Esophagus squamous epithelium (tissue), 5 donors: ENCODE measurements around the gene FOSL2. TPM values are rescaled to one million over a fixed set of nuclear protein-coding genes. Genes with fewer than 3 reads are reported as not detected.

Source experiments
- DNase-seq: peaks from one replicate; lab custom pipeline; 2025; lab: John Stamatoyannopoulos, UW
- H3K27ac ChIP-seq, 4 donors: fragments of 200-600 bp; sonication (generic); one replicate each; pipeline ENCODE4 v1.5.1; 2016 to 2019; ENCODE audit warnings: mild to moderate bottlenecking in 1 of 4
- H3K27me3 ChIP-seq, 4 donors: fragments of 200-600 bp; sonication (generic); 1 replicate in 3 of 4; 2 replicates in 1 of 4; pipeline versions ENCODE4 v1.5.1 to v1.6.0; 2017 to 2021; ENCODE audit warnings: antibody characterized with exemption in 1 of 4
- H3K36me3 ChIP-seq, 3 donors: fragments of 200-600 bp; sonication (generic); one replicate each; pipeline ENCODE4 v1.5.1; 2016 to 2019
- H3K4me1 ChIP-seq, 3 donors: fragments of 200-600 bp; sonication (generic); one replicate each; pipeline ENCODE4 v1.5.1; 2017 to 2019
- H3K4me3 ChIP-seq, 4 donors: fragments of 200-600 bp; sonication (generic); 1 replicate in 3 of 4; 2 replicates in 1 of 4; pipeline ENCODE4 v1.5.1; 2016 to 2019; ENCODE audit warnings: mild to moderate bottlenecking in 2 of 4, moderate library complexity in 1 of 4
- H3K9me3 ChIP-seq, 3 donors: fragments of 200-600 bp; sonication (generic); one replicate each; pipeline ENCODE4 v1.5.1; 2016 to 2019
- POLR2A ChIP-seq, 4 donors: fragments of 450-650 bp; IDR thresholded peaks; one replicate each; pipeline ENCODE4 v1.6.1; 2017; ENCODE audit warnings: antibody characterized with exemption in 4 of 4, mild to moderate bottlenecking in 4 of 4, moderate library complexity in 3 of 4
- WGBS, 2 donors: methylation state at CpG; one replicate each; pipeline ENCODE4 v1.1.5; 2018; 5-methylcytosine and 5-hydroxymethylcytosine counted together
- intact Hi-C: fragments of 100-400 bp; cut with DNase I; formaldehyde crosslinking; loops from one replicate; pipeline ENCODE4 v1.15.0; 2022
- total RNA-seq, 4 donors: library from RNA; depleted of rRNA; stranded (reverse); fragments of >200 nt; gene quantifications; one replicate each; pipeline ENCODE4 v1.1.0, GENCODE V29; 2016
- TF ChIP-seq, protein P1 (sequence below), 6 experiments: fragments of 450-650 bp in 4 of 6; fragments of 200-600 bp in 2 of 6; sonication (generic) in 2 of 6; IDR thresholded peaks; one replicate each; pipeline ENCODE4 v1.5.1; 2016 to 2019; ENCODE audit warnings: antibody characterized with exemption in 6 of 6, mild to moderate bottlenecking in 4 of 6, moderate library complexity in 4 of 6
- donor health status: DM: yes; HTN: yes; CAD: no.

FOSL2 gene
- total RNA-seq, 4 donors from 2014 or later = 100 to 234 (median 144) TPM

GRCh38 chr2:28431741-28432140, 39.1 kb downstream of the FOSL2 start:
- intact Hi-C loops = no loop called here
- 80 to 82% methylated on average over 2 to 3 of the region's 4 CpGs for WGBS, 2 donors
- Histone ChIP-seq H3K27ac (no peak overlapping the region), H3K36me3 (no peaks in the 10 kb centered on the region), H3K9me3 (peaks cover 0 to 9% (median 0%) of the 10 kb centered on the region in 3 donors), H3K4me1 (peaks cover 13 to 31% (median 19%) of the 10 kb centered on the region in 3 donors), H3K27me3 (no peaks in the 10 kb centered on the region), H3K4me3 (no peak overlapping the region)
- no peak for TF ChIP-seq POLR2A (IDR thresholded peaks at IDR 0.05)
- TF ChIP-seq, protein P1, sequence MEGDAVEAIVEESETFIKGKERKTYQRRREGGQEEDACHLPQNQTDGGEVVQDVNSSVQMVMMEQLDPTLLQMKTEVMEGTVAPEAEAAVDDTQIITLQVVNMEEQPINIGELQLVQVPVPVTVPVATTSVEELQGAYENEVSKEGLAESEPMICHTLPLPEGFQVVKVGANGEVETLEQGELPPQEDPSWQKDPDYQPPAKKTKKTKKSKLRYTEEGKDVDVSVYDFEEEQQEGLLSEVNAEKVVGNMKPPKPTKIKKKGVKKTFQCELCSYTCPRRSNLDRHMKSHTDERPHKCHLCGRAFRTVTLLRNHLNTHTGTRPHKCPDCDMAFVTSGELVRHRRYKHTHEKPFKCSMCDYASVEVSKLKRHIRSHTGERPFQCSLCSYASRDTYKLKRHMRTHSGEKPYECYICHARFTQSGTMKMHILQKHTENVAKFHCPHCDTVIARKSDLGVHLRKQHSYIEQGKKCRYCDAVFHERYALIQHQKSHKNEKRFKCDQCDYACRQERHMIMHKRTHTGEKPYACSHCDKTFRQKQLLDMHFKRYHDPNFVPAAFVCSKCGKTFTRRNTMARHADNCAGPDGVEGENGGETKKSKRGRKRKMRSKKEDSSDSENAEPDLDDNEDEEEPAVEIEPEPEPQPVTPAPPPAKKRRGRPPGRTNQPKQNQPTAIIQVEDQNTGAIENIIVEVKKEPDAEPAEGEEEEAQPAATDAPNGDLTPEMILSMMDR (IDR thresholded peaks at IDR 0.05) = no peak
- no peak for DNase-seq

DNA sequence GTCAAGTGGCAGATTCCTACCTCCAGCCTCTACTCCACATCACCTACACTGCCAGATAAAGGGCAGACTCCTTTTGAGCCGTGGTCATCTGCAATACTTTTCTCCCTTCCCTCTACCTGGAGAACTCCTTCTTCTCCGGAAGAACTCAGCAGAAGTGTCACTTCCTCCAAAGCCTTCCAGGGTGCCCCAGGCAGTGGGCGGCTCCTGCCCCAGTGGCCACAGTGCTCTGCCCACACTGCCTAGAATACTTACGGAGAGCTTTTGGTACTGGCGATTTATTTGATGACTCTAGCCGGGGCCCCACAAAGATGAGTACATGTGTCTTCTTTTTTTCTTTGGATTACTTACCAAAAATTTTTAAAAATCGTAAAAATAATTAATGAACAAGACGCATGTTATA, 39.7 kb downstream of the FOSL2 start:
- WGBS, 2 donors = 88% methylated on average over 8 of the region's 8 CpGs
- intact Hi-C loops = no loop called here
- Histone ChIP-seq H3K36me3 (no peaks in the 10 kb centered on the region), H3K27me3 (no peaks in the 10 kb centered on the region), H3K9me3 (peaks cover 0 to 9% (median 0%) of the 10 kb centered on the region in 3 donors), H3K27ac (no peak overlapping the region), H3K4me3 (no peak overlapping the region), H3K4me1 (peaks cover 18 to 38% (median 25%) of the 10 kb centered on the region in 3 donors)
- no peak for DNase-seq
- TF ChIP-seq, protein P1 (IDR thresholded peaks at IDR 0.05) = no peak
- TF ChIP-seq POLR2A (IDR thresholded peaks at IDR 0.05) = no peak

GRCh38 chr2:28433215-28433614, 40.6 kb downstream of the FOSL2 start:
- WGBS, 2 donors = 92 to 97% methylated on average over 2 of the region's 2 CpGs
- intact Hi-C loops = no loop called here
- TF ChIP-seq, protein P1 (IDR thresholded peaks at IDR 0.05) = no peak
- no peak for TF ChIP-seq POLR2A (IDR thresholded peaks at IDR 0.05)
- Histone ChIP-seq H3K4me1 (peaks cover 18 to 46% (median 31%) of the 10 kb centered on the region in 3 donors), H3K4me3 (no peak overlapping the region), H3K9me3 (peaks cover 0 to 9% (median 0%) of the 10 kb centered on the region in 3 donors), H3K27ac (no peak overlapping the region), H3K27me3 (no peaks in the 10 kb centered on the region), H3K36me3 (no peaks in the 10 kb centered on the region)
- no peak for DNase-seq

- H3K9me3 ChIP-seq = peaks cover 0 to 9% (median 0%) of the 10 kb centered on the region in 3 donors
- intact Hi-C loops = no loop called here
- peaks cover 18 to 48% (median 31%) of the 10 kb centered on the region in 3 donors for H3K4me1 ChIP-seq
- no peak overlapping the region for H3K27ac ChIP-seq
- no peak for TF ChIP-seq POLR2A (IDR thresholded peaks at IDR 0.05)
- TF ChIP-seq, protein P1 (IDR thresholded peaks at IDR 0.05) = no peak
- 57 to 80% methylated on average over 6 of the region's 8 CpGs for WGBS, 2 donors
- no peak overlapping the region for H3K4me3 ChIP-seq
- H3K27me3 ChIP-seq = no peaks in the 10 kb centered on the region
- H3K36me3 ChIP-seq = no peaks in the 10 kb centered on the region
- no peak for DNase-seq
Observed at GRCh38 chr2:28433935-28434599, 41.4 kb downstream of the FOSL2 start.

DNA sequence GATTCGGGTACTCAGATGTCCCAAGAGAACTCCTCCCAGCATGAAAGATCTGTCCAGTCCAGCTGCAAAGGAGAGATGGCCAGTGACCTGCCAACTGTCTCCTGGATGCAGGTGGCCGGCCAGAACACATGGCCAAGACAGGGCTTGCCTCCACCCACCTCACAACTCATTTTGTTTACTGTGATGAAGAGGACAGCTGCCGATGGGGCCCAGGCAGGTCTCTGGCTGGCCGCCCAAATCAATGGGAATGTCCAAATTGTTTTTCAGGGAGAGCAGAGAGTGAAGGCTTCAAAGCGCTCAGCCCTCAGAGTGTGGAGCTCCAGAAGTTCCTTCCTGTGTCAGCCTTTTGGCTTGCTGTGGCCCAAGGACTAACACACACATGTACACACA, 41.9 kb downstream of the FOSL2 start:
- Histone ChIP-seq H3K4me1 (peaks cover 18 to 48% (median 31%) of the 10 kb centered on the region in 3 donors), H3K27me3 (no peaks in the 10 kb centered on the region), H3K27ac (no peak overlapping the region), H3K36me3 (no peaks in the 10 kb centered on the region), H3K9me3 (peaks cover 0 to 9% (median 0%) of the 10 kb centered on the region in 3 donors), H3K4me3 (no peak overlapping the region)
- WGBS, 2 donors = 65 to 83% methylated on average over 4 of the region's 5 CpGs
- no peak for TF ChIP-seq POLR2A (IDR thresholded peaks at IDR 0.05)
- TF ChIP-seq, protein P1 (IDR thresholded peaks at IDR 0.05) = no peak
- DNase-seq = no peak
- intact Hi-C loops = no loop called here
